Astrocyte of the spinal cord (primary cell): ENCODE data around the gene EZR.

ENCODE experiments used
- DNase-seq: peaks from one replicate; pipeline ENCODE4 v3.0.0; 2011; ENCODE audit warnings: low read depth, low spot score
- H3K4me3 ChIP-seq: 2 replicates; pipeline ENCODE4 v1.5.1; 2011; ENCODE audit warnings: low read depth, mild to moderate bottlenecking, low read length, moderate library complexity
- in situ Hi-C: cut with HindIII; loops from 2 replicates; pipeline ENCODE4 v1.10.0; 2017; ENCODE audit warnings: low sequenced_read_pairs
- TF ChIP-seq, protein P1 (sequence below): IDR thresholded peaks from 2 replicates; pipeline ENCODE4 v1.5.1; 2012; ENCODE audit warnings: low read depth, mild to moderate bottlenecking, low read length, inconsistent platforms

Gene EZR

DNA sequence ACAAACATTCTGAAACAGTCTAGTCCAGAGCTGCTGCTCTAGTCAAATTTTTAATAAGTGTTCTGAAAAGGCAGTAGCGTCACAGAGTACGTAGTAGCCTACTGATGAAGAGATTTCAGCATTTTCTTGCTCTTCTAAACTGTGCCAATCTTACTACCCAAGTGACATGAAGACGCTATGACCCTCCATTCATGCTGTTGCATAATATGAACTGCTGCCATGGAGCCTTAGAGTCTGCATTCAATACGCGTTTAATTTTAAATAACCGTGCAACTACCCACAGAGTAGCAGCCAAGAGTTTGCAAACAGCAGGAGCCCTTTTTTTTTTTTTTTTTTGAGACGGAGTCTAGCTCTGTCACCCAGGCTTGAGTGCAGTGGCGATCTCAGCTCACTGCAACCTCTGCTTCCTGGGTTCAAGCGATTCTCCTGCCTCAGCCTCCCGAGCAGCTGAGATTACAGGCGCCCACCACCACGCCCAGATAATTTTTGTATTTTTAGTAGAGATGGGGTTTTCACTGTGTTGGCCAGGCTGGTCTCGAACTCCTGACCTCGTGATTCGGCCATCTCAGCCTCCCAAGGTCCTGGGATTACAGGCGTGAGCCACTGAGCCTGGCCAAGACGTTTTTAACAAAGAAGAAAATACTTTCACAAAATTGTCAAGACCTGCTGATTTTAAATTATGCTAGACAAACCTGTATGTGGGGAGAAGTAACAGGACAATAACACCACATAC, 44.3 kb downstream of the EZR start:
- no peak for DNase-seq
- H3K4me3 ChIP-seq: no peak overlapping the region
- TF ChIP-seq, protein P1, sequence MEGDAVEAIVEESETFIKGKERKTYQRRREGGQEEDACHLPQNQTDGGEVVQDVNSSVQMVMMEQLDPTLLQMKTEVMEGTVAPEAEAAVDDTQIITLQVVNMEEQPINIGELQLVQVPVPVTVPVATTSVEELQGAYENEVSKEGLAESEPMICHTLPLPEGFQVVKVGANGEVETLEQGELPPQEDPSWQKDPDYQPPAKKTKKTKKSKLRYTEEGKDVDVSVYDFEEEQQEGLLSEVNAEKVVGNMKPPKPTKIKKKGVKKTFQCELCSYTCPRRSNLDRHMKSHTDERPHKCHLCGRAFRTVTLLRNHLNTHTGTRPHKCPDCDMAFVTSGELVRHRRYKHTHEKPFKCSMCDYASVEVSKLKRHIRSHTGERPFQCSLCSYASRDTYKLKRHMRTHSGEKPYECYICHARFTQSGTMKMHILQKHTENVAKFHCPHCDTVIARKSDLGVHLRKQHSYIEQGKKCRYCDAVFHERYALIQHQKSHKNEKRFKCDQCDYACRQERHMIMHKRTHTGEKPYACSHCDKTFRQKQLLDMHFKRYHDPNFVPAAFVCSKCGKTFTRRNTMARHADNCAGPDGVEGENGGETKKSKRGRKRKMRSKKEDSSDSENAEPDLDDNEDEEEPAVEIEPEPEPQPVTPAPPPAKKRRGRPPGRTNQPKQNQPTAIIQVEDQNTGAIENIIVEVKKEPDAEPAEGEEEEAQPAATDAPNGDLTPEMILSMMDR: no peak
- in situ Hi-C loops: no loop called here

DNA sequence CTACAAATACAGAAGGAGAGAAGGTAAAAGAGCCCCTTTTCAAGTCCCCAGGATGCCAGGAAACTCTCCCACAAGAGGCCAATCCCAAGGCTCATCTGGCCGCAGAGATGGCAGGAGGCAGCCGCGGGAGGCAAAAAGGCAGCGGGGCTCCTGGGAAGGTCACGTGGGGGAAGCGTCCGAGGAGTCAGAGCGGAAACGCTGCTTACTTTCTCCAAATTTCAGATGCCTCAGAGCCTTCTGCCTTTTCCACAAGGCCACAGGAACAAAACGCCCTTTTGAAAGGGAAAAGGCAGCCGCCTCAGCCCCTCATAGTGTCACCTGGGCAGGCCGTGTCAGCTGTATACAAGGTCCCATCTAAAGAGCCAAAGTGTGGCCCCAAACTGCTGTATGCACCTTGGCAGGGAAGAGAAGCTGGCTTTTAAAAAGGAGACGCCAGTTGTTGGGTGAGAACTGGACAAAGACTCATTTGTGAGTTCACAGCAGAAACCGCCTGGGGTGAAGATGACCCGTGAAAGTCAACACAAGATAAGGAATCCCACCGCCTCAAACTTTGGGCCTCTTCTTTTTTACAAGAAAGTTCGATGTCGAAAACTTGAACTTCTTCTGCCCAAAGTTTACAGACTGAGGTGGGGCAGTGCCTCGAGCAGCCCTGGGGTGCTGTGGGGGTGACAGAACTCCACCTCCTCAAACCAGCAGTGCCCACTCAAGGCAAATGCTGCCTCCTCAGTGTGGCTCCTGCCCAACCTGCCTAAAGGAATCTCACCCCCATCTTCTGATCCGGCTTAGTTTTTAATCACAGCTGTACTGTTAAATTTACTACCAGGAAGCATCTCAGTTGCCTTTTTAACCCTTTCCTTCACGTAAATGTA, 45.4 kb downstream of the EZR start:
- DNase-seq: peak; percentile 48
- TF ChIP-seq, protein P1: no peak
- in situ Hi-C loops: no loop called here
- no peak overlapping the region for H3K4me3 ChIP-seq

DNA sequence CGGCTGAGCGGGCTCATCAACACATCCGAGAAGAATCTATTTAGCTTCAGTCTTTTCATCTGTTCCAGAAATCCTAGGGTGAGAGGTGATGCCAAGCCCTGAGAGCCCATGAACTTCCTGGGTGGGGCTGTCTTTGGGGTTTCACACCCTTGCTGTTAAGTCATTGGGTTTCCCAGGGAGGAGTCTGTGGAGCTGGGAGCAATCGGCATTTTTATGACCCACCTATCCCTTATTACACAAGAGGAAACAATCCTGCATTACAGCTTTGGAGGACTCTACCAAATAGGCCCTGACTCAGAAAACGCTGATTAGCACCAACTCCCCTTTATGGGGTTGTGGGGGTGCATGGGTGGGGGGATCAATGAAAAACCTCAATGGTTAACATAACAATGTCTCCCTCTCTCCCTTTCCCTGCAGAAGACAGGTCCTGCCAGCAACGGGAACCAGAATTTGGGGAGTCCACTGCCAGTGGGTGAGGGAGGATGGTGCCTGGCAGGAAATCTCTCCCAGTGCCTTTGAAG, 46.3 kb downstream of the EZR start:
- DNase-seq: peak; percentile 26
- in situ Hi-C loops: no loop called here
- no peak overlapping the region for H3K4me3 ChIP-seq
- TF ChIP-seq, protein P1: no peak

DNA sequence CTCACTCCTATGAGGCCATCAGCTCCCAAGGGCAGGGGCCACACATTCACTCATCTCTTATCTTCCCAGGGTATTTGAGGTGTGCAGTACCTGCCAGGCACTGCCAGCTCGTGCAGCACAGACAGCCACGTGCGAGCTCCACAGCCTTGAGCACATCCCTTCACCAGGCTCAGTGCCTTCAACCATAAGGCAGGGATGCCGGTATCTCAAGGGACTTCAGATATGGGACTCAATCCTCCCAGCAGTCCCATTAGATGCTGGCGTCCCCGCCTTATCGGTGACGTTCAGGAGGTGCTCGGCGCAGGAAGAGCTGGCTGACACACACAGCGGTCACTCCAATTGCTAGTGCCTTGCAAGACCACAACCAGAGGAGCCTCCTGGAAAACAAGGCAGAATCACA, 47.0 kb downstream of the EZR start:
- no peak for DNase-seq
- no peak overlapping the region for H3K4me3 ChIP-seq
- in situ Hi-C loops: no loop called here
- TF ChIP-seq, protein P1: no peak

DNA sequence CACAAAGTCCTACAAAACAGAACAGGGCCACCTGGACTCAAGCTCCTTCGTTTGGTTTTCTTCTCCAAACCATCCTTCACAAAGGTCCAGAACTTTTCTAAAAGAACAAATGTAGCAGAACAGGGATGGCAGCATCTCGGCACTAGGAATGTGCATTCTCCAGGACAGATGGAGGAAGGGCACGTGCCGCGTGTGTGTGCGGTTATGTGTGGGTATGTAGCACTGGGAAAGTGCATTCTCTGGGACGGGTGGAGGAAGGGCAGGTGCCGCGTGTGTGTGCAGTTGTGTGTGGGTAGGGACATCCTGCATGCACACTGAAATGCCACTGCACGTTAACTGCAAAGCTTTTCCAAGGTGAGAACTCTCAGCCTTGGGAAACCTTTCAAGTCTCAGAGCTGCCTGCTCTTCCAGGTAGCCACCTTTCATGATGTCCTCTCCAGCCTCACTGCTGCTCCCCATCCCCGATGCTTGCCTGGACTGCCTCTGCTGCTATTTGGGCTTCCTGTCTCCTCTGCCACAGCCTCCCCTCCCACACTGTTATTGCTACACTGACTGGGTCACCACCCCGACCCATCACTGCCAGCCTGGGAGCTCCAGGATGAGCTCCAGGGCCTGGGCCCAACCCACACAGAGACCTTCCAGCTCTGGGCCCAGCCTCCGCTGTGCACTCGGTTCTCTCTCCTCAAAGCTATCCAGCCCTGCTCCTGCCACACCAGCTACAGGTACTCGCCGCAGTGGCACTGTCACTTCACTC, 47.6 kb downstream of the EZR start:
- TF ChIP-seq, protein P1: no peak
- in situ Hi-C loops: no loop called here
- no peak for DNase-seq
- H3K4me3 ChIP-seq: no peak overlapping the region
